ENCODE results near the gene ZRANB1.

DNA sequence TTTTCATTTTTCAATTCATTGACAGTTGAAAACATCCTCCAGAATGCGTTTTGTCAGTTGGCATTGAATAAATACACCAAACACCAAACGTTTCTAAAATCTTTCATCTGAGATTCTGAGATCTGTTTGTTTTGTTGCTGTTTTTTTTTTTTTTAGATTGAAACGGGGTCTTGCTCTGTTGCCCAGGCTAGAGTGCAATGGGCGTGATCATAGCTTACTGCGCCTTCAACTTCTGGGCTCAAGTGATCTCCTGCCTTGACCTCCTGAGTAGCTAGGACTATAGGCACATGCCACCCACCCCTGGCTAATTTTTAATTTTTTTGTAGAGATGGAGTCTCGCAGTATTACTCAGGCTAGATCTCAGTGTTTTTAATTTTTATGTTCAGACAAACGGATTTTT is 30.7 kb downstream of the ZRANB1 start:
- TF ChIP-seq POLR2A (IDR thresholded peaks at IDR 0.05; ENCODE audit: low read depth, low read length) (no peak), HCFC1 (IDR thresholded peaks at IDR 0.05; ENCODE audit: low read length) (no peak), POLR2AphosphoS5 (IDR thresholded peaks at IDR 0.05; ENCODE audit: low read length) (no peak), CEBPB (IDR thresholded peaks at IDR 0.05; ENCODE audit: borderline replicate concordance in 1 of 2, low read depth in 2 of 2, low read length in 2 of 2) (no peak)
- TF ChIP-seq, protein P1, sequence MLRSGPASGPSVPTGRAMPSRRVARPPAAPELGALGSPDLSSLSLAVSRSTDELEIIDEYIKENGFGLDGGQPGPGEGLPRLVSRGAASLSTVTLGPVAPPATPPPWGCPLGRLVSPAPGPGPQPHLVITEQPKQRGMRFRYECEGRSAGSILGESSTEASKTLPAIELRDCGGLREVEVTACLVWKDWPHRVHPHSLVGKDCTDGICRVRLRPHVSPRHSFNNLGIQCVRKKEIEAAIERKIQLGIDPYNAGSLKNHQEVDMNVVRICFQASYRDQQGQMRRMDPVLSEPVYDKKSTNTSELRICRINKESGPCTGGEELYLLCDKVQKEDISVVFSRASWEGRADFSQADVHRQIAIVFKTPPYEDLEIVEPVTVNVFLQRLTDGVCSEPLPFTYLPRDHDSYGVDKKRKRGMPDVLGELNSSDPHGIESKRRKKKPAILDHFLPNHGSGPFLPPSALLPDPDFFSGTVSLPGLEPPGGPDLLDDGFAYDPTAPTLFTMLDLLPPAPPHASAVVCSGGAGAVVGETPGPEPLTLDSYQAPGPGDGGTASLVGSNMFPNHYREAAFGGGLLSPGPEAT (IDR thresholded peaks at IDR 0.05; ENCODE audit: low read depth) = no peak
- TF ChIP-seq, protein P2, sequence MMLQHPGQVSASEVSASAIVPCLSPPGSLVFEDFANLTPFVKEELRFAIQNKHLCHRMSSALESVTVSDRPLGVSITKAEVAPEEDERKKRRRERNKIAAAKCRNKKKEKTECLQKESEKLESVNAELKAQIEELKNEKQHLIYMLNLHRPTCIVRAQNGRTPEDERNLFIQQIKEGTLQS (IDR thresholded peaks at IDR 0.05; ENCODE audit: borderline replicate concordance, extremely low read depth, low read depth, low read length) = no peak
- TF ChIP-seq, protein P3, sequence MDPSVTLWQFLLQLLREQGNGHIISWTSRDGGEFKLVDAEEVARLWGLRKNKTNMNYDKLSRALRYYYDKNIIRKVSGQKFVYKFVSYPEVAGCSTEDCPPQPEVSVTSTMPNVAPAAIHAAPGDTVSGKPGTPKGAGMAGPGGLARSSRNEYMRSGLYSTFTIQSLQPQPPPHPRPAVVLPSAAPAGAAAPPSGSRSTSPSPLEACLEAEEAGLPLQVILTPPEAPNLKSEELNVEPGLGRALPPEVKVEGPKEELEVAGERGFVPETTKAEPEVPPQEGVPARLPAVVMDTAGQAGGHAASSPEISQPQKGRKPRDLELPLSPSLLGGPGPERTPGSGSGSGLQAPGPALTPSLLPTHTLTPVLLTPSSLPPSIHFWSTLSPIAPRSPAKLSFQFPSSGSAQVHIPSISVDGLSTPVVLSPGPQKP (IDR thresholded peaks at IDR 0.05; ENCODE audit: low read depth, low read length) = no peak
- TF ChIP-seq, protein P4, sequence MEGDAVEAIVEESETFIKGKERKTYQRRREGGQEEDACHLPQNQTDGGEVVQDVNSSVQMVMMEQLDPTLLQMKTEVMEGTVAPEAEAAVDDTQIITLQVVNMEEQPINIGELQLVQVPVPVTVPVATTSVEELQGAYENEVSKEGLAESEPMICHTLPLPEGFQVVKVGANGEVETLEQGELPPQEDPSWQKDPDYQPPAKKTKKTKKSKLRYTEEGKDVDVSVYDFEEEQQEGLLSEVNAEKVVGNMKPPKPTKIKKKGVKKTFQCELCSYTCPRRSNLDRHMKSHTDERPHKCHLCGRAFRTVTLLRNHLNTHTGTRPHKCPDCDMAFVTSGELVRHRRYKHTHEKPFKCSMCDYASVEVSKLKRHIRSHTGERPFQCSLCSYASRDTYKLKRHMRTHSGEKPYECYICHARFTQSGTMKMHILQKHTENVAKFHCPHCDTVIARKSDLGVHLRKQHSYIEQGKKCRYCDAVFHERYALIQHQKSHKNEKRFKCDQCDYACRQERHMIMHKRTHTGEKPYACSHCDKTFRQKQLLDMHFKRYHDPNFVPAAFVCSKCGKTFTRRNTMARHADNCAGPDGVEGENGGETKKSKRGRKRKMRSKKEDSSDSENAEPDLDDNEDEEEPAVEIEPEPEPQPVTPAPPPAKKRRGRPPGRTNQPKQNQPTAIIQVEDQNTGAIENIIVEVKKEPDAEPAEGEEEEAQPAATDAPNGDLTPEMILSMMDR (IDR thresholded peaks at IDR 0.05 in 2 of 3, conservative IDR thresholded peaks at IDR 0.05 in 1 of 3; ENCODE audit: control insufficient read depth in 2 of 3, extremely low read depth in 1 of 3, insufficient read depth in 1 of 3, low read depth in 3 of 3, low read length in 3 of 3) = no peak
- TF ChIP-seq, protein P5, sequence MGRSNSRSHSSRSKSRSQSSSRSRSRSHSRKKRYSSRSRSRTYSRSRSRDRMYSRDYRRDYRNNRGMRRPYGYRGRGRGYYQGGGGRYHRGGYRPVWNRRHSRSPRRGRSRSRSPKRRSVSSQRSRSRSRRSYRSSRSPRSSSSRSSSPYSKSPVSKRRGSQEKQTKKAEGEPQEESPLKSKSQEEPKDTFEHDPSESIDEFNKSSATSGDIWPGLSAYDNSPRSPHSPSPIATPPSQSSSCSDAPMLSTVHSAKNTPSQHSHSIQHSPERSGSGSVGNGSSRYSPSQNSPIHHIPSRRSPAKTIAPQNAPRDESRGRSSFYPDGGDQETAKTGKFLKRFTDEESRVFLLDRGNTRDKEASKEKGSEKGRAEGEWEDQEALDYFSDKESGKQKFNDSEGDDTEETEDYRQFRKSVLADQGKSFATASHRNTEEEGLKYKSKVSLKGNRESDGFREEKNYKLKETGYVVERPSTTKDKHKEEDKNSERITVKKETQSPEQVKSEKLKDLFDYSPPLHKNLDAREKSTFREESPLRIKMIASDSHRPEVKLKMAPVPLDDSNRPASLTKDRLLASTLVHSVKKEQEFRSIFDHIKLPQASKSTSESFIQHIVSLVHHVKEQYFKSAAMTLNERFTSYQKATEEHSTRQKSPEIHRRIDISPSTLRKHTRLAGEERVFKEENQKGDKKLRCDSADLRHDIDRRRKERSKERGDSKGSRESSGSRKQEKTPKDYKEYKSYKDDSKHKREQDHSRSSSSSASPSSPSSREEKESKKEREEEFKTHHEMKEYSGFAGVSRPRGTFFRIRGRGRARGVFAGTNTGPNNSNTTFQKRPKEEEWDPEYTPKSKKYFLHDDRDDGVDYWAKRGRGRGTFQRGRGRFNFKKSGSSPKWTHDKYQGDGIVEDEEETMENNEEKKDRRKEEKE (IDR thresholded peaks at IDR 0.05) = no peak
